Ascending aorta (tissue), 2 donors: Measurements from ENCODE around the gene ZNF804B. TPM values are rescaled to one million over a fixed set of nuclear protein-coding genes. Genes with fewer than 3 reads are reported as not detected.

Source experiments
- DNase-seq, 2 donors: peaks; one replicate each; pipeline ENCODE4 v3.0.0-alpha.2; 2019; ENCODE audit warnings: low spot score in 2 of 2
- H3K27ac ChIP-seq, 2 donors: fragments of 200-600 bp; sonication (generic); one replicate each; pipeline ENCODE4 v1.5.1; 2016 to 2017; ENCODE audit warnings: mild to moderate bottlenecking in 1 of 2
- H3K27me3 ChIP-seq: fragments of 200-600 bp; sonication (generic); one replicate; pipeline ENCODE4 v1.5.1; 2017
- H3K36me3 ChIP-seq, 2 donors: fragments of 200-600 bp; sonication (generic); one replicate each; pipeline ENCODE4 v1.5.1; 2016
- H3K4me1 ChIP-seq, 2 donors: fragments of 200-600 bp; sonication (generic); one replicate each; pipeline ENCODE4 v1.5.1; 2016 to 2017; ENCODE audit warnings: mild to moderate bottlenecking in 1 of 2
- H3K4me3 ChIP-seq, 2 donors: fragments of 200-600 bp; sonication (generic); one replicate each; pipeline ENCODE4 v1.5.1; 2016 to 2017; ENCODE audit warnings: mild to moderate bottlenecking in 1 of 2
- H3K9me3 ChIP-seq, 2 donors: fragments of 200-600 bp; sonication (generic); one replicate each; pipeline ENCODE4 v1.5.1; 2016
- intact Hi-C: fragments of 100-400 bp; cut with DNase I; formaldehyde crosslinking; loops from one replicate; pipeline ENCODE4 v1.15.1; 2023
- total RNA-seq: library from RNA; depleted of rRNA; stranded (reverse); fragments of >200 nt; gene quantifications from one replicate; pipeline ENCODE4 v1.1.0, GENCODE V29; 2016
- TF ChIP-seq, protein P1 (sequence below), 3 experiments: fragments of 200-600 bp in 2 of 3; fragments of 450-650 bp in 1 of 3; sonication (generic) in 2 of 3; IDR thresholded peaks; one replicate each; pipeline ENCODE4 v1.5.1; 2016 to 2019; ENCODE audit warnings: antibody characterized with exemption in 3 of 3, mild to moderate bottlenecking in 1 of 3, moderate library complexity in 1 of 3

The ZNF804B gene
- total RNA-seq, 1 donor from 2014 or later: not detected

DNA sequence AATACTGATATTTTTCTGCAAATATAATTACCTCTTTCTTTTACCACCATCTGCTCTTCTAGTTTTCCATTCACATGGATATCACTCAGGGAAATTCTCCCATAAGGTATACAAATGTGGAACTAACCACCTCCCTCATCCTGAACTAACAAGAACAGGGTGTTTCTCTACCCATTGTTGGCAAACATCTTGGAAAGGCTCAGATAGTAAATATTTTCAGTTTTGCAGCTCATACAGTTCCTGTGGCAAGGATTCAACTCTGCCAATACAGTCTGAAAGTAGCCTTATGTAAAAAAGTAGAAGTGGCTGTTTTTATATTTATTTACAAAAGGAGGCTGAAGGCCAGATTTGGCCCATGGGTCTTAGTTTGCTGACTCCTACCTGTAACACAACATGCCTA is 549.0 kb downstream of the ZNF804B start:
- no peak for DNase-seq
- Histone ChIP-seq H3K4me1 (no peaks in the 10 kb centered on the region), H3K27me3 (no peaks in the 10 kb centered on the region), H3K4me3 (no peak overlapping the region), H3K36me3 (no peaks in the 10 kb centered on the region), H3K27ac (no peak overlapping the region), H3K9me3 (no peaks in the 10 kb centered on the region)
- intact Hi-C loops: no loop called here
- TF ChIP-seq, protein P1, sequence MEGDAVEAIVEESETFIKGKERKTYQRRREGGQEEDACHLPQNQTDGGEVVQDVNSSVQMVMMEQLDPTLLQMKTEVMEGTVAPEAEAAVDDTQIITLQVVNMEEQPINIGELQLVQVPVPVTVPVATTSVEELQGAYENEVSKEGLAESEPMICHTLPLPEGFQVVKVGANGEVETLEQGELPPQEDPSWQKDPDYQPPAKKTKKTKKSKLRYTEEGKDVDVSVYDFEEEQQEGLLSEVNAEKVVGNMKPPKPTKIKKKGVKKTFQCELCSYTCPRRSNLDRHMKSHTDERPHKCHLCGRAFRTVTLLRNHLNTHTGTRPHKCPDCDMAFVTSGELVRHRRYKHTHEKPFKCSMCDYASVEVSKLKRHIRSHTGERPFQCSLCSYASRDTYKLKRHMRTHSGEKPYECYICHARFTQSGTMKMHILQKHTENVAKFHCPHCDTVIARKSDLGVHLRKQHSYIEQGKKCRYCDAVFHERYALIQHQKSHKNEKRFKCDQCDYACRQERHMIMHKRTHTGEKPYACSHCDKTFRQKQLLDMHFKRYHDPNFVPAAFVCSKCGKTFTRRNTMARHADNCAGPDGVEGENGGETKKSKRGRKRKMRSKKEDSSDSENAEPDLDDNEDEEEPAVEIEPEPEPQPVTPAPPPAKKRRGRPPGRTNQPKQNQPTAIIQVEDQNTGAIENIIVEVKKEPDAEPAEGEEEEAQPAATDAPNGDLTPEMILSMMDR (IDR thresholded peaks at IDR 0.05): no peak

DNA sequence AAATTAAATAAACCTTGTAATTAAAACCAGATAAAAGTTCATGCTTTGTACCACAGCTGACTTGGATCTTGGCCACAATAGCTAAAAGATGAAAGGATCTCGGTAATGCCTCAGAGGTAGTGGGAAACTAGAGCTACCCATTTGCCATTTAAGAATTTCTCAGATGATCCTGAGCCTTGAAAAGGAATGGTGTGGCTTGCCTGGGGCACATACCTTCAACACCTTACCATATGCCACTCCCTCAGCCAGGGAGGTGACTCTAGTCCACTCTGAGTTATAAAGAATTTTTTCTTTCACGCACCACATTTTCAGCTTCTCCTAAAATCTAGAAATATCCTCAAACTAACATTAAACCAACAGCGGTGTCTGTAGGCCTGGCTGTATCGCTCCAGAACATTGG is 552.4 kb downstream of the ZNF804B start:
- DNase-seq: no peak
- Histone ChIP-seq H3K27me3 (no peaks in the 10 kb centered on the region), H3K4me3 (no peak overlapping the region), H3K27ac (no peak overlapping the region), H3K9me3 (no peaks in the 10 kb centered on the region), H3K4me1 (no peaks in the 10 kb centered on the region), H3K36me3 (no peaks in the 10 kb centered on the region)
- intact Hi-C loops: no loop called here
- TF ChIP-seq, protein P1 (IDR thresholded peaks at IDR 0.05): no peak

GRCh38 chr7:89312551-89312950 is 553.1 kb downstream of the ZNF804B start:
- Histone ChIP-seq H3K27me3 (no peaks in the 10 kb centered on the region), H3K36me3 (no peaks in the 10 kb centered on the region), H3K27ac (no peak overlapping the region), H3K4me3 (no peak overlapping the region), H3K9me3 (no peaks in the 10 kb centered on the region), H3K4me1 (no peaks in the 10 kb centered on the region)
- intact Hi-C loops: no loop called here
- TF ChIP-seq, protein P1 (IDR thresholded peaks at IDR 0.05): no peak
- DNase-seq: no peak

GRCh38 chr7:89316584-89317251 is 557.2 kb downstream of the ZNF804B start:
- DNase-seq: no peak
- H3K4me1 ChIP-seq: no peaks in the 10 kb centered on the region
- no peak overlapping the region for H3K27ac ChIP-seq
- intact Hi-C loops: no loop called here
- H3K4me3 ChIP-seq: no peak overlapping the region
- no peaks in the 10 kb centered on the region for H3K27me3 ChIP-seq
- TF ChIP-seq, protein P1 (IDR thresholded peaks at IDR 0.05): no peak
- H3K36me3 ChIP-seq: no peaks in the 10 kb centered on the region
- no peaks in the 10 kb centered on the region for H3K9me3 ChIP-seq

GRCh38 chr7:89332026-89332425 is 572.5 kb downstream of the ZNF804B start:
- H3K36me3 ChIP-seq: no peaks in the 10 kb centered on the region
- H3K27ac ChIP-seq: no peak overlapping the region
- DNase-seq: no peak
- TF ChIP-seq, protein P1 (IDR thresholded peaks at IDR 0.05): no peak
- no peaks in the 10 kb centered on the region for H3K4me1 ChIP-seq
- no peaks in the 10 kb centered on the region for H3K27me3 ChIP-seq
- intact Hi-C loops: no loop called here
- H3K9me3 ChIP-seq: no peaks in the 10 kb centered on the region
- H3K4me3 ChIP-seq: no peak overlapping the region

GRCh38 chr7:89334797-89335196 is 575.3 kb downstream of the ZNF804B start:
- TF ChIP-seq, protein P1 (IDR thresholded peaks at IDR 0.05): no peak
- H3K9me3 ChIP-seq: no peaks in the 10 kb centered on the region
- H3K36me3 ChIP-seq: no peaks in the 10 kb centered on the region
- H3K4me3 ChIP-seq: no peak overlapping the region
- H3K27me3 ChIP-seq: no peaks in the 10 kb centered on the region
- intact Hi-C loops: no loop called here
- H3K4me1 ChIP-seq: no peaks in the 10 kb centered on the region
- DNase-seq: no peak
- no peak overlapping the region for H3K27ac ChIP-seq
